Epithelial cell of esophagus (primary cell): ENCODE results near the gene MYD88.

Experiments used
- DNase-seq: peaks from one replicate; pipeline ENCODE4 v3.0.0; 2010; ENCODE audit warnings: low read depth
- H3K4me3 ChIP-seq: 2 replicates; pipeline ENCODE4 v1.5.1; 2011; ENCODE audit warnings: mild to moderate bottlenecking, low read length, control low read depth
- TF ChIP-seq, protein P1 (sequence below): IDR thresholded peaks from 2 replicates; pipeline ENCODE4 v1.5.1; 2011; ENCODE audit warnings: low read depth, mild to moderate bottlenecking, low read length, control low read depth, inconsistent platforms; ENCODE audit not compliant: insufficient read depth; ENCODE audit errors: missing control alignments

The MYD88 gene

GRCh38 chr3:38117748-38118420 is 20.6 kb upstream of the MYD88 start:
- peak; percentile 76 for DNase-seq
- no peak overlapping the region for H3K4me3 ChIP-seq
- TF ChIP-seq, protein P1, sequence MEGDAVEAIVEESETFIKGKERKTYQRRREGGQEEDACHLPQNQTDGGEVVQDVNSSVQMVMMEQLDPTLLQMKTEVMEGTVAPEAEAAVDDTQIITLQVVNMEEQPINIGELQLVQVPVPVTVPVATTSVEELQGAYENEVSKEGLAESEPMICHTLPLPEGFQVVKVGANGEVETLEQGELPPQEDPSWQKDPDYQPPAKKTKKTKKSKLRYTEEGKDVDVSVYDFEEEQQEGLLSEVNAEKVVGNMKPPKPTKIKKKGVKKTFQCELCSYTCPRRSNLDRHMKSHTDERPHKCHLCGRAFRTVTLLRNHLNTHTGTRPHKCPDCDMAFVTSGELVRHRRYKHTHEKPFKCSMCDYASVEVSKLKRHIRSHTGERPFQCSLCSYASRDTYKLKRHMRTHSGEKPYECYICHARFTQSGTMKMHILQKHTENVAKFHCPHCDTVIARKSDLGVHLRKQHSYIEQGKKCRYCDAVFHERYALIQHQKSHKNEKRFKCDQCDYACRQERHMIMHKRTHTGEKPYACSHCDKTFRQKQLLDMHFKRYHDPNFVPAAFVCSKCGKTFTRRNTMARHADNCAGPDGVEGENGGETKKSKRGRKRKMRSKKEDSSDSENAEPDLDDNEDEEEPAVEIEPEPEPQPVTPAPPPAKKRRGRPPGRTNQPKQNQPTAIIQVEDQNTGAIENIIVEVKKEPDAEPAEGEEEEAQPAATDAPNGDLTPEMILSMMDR: peak; percentile 84

DNA sequence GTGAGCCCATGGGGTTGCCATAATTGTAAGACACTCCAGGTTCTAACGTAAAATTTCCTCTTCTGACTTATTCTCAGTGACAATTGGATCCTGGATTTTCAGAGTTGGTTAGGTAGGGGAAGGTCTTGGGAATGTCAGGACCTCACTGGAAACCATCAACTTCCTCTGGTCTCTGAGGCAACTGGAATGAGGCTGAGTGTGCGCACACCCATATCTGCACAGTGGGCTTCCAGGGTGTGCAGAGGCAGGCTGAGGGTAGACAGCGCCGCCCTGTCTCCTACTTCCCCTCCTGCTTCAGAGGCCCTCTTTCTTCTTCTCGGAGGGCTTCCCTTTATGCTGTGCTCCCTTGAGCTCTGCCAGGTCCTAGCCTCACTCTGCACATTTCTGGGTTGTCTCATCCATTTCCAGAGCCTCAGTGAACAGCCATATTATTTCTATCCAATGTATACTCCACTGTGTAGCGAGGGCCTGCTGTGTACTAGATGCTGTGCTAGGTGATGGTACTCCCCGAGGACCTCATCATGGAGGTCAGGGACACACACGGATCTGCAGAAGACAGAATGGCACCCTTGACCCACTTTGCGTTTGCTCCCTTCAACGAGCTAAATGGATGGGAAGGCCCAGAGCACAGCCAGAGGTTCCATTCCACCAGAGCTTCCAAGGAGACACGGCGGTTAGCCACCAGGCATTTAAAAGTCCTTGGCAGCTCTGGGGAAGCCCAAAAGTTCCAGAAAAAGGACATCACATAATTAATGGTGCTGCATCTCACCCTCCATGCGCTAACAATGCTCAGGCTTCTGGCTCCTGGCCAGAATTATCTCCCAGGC is 19.8 kb upstream of the MYD88 start:
- DNase-seq: no peak
- H3K4me3 ChIP-seq: no peak overlapping the region
- TF ChIP-seq, protein P1: no peak

- TF ChIP-seq, protein P1: no peak
- no peak overlapping the region for H3K4me3 ChIP-seq
- DNase-seq: no peak
Observed at GRCh38 chr3:38119248-38119544, 19.3 kb upstream of the MYD88 start.

DNA sequence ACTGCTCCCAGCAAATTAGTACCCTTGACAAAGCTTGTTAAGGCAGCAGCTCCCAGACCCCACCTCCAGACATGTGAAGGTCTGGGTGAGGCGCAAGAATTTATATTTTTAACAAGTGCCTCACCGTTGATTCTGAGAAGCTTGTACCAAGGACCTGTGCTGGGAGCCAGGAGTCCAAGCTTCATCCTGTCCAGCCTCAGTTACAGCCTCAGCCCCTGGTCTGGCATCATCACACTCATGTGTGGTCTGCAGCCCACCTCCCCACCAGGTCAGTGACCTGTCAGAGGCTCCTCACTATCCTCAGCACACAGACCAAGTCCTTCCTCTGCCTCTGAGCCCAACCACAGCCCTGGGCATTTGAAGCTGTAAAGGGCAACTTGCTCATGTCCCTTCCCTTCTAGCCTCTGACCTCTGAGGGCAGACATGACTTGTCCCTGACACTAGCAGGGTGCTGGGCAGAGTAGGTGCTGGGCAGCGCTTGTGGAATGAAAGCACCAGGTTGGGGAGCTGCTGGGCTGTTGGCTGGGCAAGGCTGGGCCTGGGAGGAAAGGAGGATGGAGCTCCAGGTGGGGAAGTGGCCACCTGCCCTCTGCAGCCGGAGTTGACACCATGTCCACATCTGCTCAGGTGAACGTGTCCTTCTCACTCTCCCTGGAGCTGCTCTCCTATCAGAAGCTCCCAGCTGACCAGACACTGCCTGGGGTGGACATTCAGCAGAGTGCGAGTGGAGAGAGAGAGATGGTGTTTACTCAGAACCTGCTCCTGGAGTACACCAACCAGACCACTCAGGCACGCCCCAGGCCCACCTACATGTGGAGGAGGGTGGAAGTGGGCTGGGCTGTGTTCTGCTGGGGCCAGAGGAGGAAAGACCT is 18.4 kb upstream of the MYD88 start:
- TF ChIP-seq, protein P1: no peak
- H3K4me3 ChIP-seq: no peak overlapping the region
- DNase-seq: no peak

DNA sequence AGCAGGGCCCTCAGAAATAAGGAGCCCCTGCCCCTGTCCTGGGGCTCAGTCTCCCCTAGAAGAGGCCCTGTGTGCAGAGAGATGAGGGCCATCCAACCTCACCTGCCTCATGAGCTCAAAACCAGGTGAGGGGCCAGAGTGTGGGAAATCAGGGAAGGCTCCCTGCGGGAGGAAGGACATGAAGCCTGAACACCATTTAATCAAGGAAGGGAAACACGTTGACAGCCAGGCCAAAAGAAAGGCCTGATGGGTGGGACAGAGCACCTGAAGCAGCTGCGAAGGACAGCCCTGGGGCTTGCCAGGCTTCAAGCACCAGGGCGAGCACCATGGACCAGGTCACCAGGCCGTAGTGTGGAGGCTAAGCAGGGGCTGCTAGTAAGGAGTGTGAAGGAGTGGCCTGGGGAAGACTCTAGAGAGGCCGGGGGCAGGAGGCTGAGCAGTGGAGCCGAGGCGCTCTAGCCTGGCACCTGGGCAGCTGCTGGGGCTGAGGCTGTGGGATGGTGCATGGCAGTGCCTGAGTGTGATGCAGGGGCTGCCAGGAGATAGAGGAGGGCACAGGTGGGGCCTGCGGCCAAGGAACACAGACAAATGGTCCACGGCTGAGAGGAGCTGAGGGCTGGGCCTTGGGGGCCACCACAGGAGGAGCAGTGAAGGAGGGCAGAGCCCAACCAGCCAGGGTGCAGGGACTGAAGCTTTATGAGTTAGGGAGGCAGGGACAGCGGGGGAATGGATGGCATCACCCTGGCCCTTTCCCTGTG is 17.6 kb upstream of the MYD88 start:
- H3K4me3 ChIP-seq: no peak overlapping the region
- DNase-seq: no peak
- TF ChIP-seq, protein P1: no peak

DNA sequence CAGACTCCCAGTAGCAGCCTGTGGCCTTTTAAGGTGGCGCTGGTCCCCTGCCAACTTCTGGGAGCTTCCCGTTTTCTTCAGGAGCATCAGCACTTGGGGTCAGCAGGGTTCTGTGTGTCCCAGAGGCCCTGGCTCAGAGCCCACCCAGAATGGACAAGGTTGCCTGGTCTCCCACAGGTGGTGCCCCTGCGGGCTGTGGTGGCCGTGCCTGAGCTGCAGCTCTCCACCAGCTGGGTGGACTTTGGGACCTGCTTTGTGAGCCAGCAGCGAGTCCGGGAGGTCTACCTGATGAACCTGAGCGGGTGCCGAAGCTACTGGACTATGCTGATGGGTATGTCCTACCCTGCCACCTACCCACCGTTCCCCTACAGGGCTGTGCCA is 17.0 kb upstream of the MYD88 start:
- TF ChIP-seq, protein P1: no peak
- H3K4me3 ChIP-seq: no peak overlapping the region
- DNase-seq: no peak
